GM23338 (cell line): ENCODE data around the gene PCBP2. TPM values are rescaled to one million over a fixed set of nuclear protein-coding genes. Genes with fewer than 3 reads are reported as not detected.

Experiments used
- ATAC-seq: fragments of 200-7000 bp; cut with Tn5 transposase; 3 replicates; pipeline ENCODE4 v1.9.1; 2020
- DNase-seq: peaks from one replicate; pipeline ENCODE4 v3.0.0-alpha.2; 2015; ENCODE audit warnings: low spot score
- H2AFZ ChIP-seq: fragments of 200-600 bp; sonication (generic); 2 replicates; pipeline ENCODE4 v1.8.0; 2016; ENCODE audit warnings: antibody characterized with exemption, mild to moderate bottlenecking, moderate library complexity
- H3F3A ChIP-seq: fragments of 200-600 bp; sonication (generic); replicated peaks from 2 replicates; pipeline ENCODE4 v1.8.0; 2017; ENCODE audit warnings: antibody characterized with exemption, mixed run types, low read depth
- H3K27ac ChIP-seq: fragments of 200-600 bp; sonication (generic); 2 replicates; pipeline ENCODE4 v1.6.1; 2016; ENCODE audit warnings: low read depth
- H3K27me3 ChIP-seq: fragments of 200-600 bp; sonication (generic); 2 replicates; pipeline ENCODE4 v1.8.0; 2016; ENCODE audit warnings: mild to moderate bottlenecking, mixed run types, moderate library complexity; ENCODE audit not compliant: insufficient read depth
- H3K36me3 ChIP-seq: fragments of 200-600 bp; sonication (generic); 2 replicates; pipeline ENCODE4 v1.8.0; 2016; ENCODE audit warnings: mild to moderate bottlenecking; ENCODE audit not compliant: insufficient read depth
- H3K4me1 ChIP-seq: fragments of 200-600 bp; sonication (generic); 2 replicates; pipeline ENCODE4 v1.8.0; 2016; ENCODE audit warnings: mild to moderate bottlenecking, moderate library complexity; ENCODE audit not compliant: insufficient read depth
- H3K4me2 ChIP-seq: fragments of 200-600 bp; sonication (generic); 2 replicates; pipeline ENCODE4 v1.7.1; 2017; ENCODE audit warnings: mixed run types
- H3K4me3 ChIP-seq: fragments of 200-600 bp; sonication (generic); 2 replicates; pipeline ENCODE4 v1.6.1; 2016; ENCODE audit warnings: mixed run types
- H3K79me2 ChIP-seq: fragments of 200-600 bp; sonication (generic); replicated peaks from 2 replicates; pipeline ENCODE4 v1.8.0; 2017; ENCODE audit warnings: mild to moderate bottlenecking; ENCODE audit not compliant: insufficient read depth
- H3K9me2 ChIP-seq: fragments of 200-600 bp; sonication (generic); 2 replicates; pipeline ENCODE4 v1.8.0; 2017; ENCODE audit not compliant: insufficient read depth
- H4K20me1 ChIP-seq: fragments of 200-600 bp; sonication (generic); replicated peaks from 2 replicates; pipeline ENCODE4 v1.8.0; 2017; ENCODE audit warnings: mild to moderate bottlenecking; ENCODE audit not compliant: insufficient read depth
- H3K27ac Mint-ChIP-seq: 2 replicates; pipeline ENCODE4 v1.8.0; 2020; ENCODE audit warnings: inconsistent platforms, mild to moderate bottlenecking, moderate library complexity, mixed read lengths
- H3K27me3 Mint-ChIP-seq: 3 replicates; pipeline ENCODE4 v1.8.0; 2022; ENCODE audit warnings: low read depth, mild to moderate bottlenecking, moderate library complexity, mixed read lengths, inconsistent platforms; ENCODE audit not compliant: insufficient read depth, poor library complexity
- H3K36me3 Mint-ChIP-seq: 3 replicates; pipeline ENCODE4 v1.8.0; 2021; ENCODE audit warnings: low read depth, mild to moderate bottlenecking, inconsistent platforms, moderate library complexity, mixed read lengths
- H3K4me1 Mint-ChIP-seq: 3 replicates; pipeline ENCODE4 v1.8.0; 2020; ENCODE audit warnings: mild to moderate bottlenecking, inconsistent platforms, mixed read lengths
- H3K4me3 Mint-ChIP-seq: 3 replicates; pipeline ENCODE4 v1.8.0; 2021; ENCODE audit warnings: moderate library complexity, mild to moderate bottlenecking, inconsistent platforms, mixed read lengths
- H3K9me3 Mint-ChIP-seq: 3 replicates; pipeline ENCODE4 v1.8.0; 2020; ENCODE audit warnings: moderate library complexity, mild to moderate bottlenecking, inconsistent platforms, mixed read lengths
- CTCF ChIP-seq, 2 experiments: fragments of 200-600 bp in 1 of 2; sonication (generic) in 1 of 2; conservative IDR thresholded peaks; 2 replicates each; pipeline versions ENCODE4 v1.5.1 to v1.6.1; 2016 to 2017; ENCODE audit warnings: antibody characterized with exemption in 2 of 2, low read depth in 2 of 2, mild to moderate bottlenecking in 2 of 2, moderate library complexity in 1 of 2
- EZH2 ChIP-seq: fragments of 200-600 bp; sonication (generic); IDR thresholded peaks from one replicate; pipeline ENCODE4 v1.8.0; 2017; ENCODE audit warnings: antibody characterized with exemption, mild to moderate bottlenecking, low read depth; ENCODE audit not compliant: unreplicated experiment
- EZH2phosphoT487 ChIP-seq: fragments of 200-600 bp; sonication (generic); IDR thresholded peaks from one replicate; pipeline ENCODE4 v1.8.1; 2018; ENCODE audit warnings: antibody characterized with exemption; ENCODE audit not compliant: unreplicated experiment
- JUNB ChIP-seq: IDR thresholded peaks from one replicate; pipeline ENCODE4 v1.6.1; 2016; ENCODE audit warnings: antibody characterized with exemption; ENCODE audit not compliant: unreplicated experiment
- NANOG ChIP-seq: IDR thresholded peaks from 2 replicates; pipeline ENCODE4 v1.6.1; 2016; ENCODE audit warnings: antibody characterized with exemption, borderline replicate concordance
- POLR2AphosphoS5 ChIP-seq: IDR thresholded peaks from 2 replicates; pipeline ENCODE4 v1.6.1; 2016; ENCODE audit warnings: antibody characterized with exemption, low read depth
- REST ChIP-seq: IDR thresholded peaks from one replicate; pipeline ENCODE4 v1.6.1; 2018; ENCODE audit warnings: antibody characterized with exemption; ENCODE audit not compliant: unreplicated experiment
- STAT1 ChIP-seq: IDR thresholded peaks from one replicate; pipeline ENCODE4 v1.6.1; 2016; ENCODE audit warnings: antibody characterized with exemption; ENCODE audit not compliant: unreplicated experiment
- ZNF114 ChIP-seq: fragments of 250-450 bp; sonication (Bioruptor Pico); IDR thresholded peaks from 2 replicates; pipeline ENCODE4 v1.5.0; 2020; ENCODE audit warnings: mild to moderate bottlenecking, moderate library complexity
- ZNF331 ChIP-seq: fragments of 250-450 bp; sonication (Bioruptor Pico); IDR thresholded peaks from 2 replicates; pipeline ENCODE4 v1.5.0; 2020; ENCODE audit warnings: low read depth, mild to moderate bottlenecking, moderate library complexity
- polyA plus RNA-seq: library from polyadenylated mRNA; unstranded; fragments of >200 nt; fragmentation: Nextera tagmentation; extraction: Ambion mirVana; gene quantifications from 2 replicates; pipeline ENCODE4 v1.2.1, GENCODE V29; 2016
- total RNA-seq: library from RNA; depleted of rRNA; stranded (reverse); fragments of >200 nt; shearing (Covaris generic); gene quantifications from 2 replicates; pipeline ENCODE4 v1.2.3, GENCODE V29; 2014
- TF ChIP-seq, protein P1 (sequence below): IDR thresholded peaks from 2 replicates; pipeline ENCODE4 v1.6.1; 2016; ENCODE audit warnings: antibody characterized with exemption

The PCBP2 gene
- total and polyA plus RNA-seq, 2 experiments from 2014 or later: 397 to 676 TPM

DNA sequence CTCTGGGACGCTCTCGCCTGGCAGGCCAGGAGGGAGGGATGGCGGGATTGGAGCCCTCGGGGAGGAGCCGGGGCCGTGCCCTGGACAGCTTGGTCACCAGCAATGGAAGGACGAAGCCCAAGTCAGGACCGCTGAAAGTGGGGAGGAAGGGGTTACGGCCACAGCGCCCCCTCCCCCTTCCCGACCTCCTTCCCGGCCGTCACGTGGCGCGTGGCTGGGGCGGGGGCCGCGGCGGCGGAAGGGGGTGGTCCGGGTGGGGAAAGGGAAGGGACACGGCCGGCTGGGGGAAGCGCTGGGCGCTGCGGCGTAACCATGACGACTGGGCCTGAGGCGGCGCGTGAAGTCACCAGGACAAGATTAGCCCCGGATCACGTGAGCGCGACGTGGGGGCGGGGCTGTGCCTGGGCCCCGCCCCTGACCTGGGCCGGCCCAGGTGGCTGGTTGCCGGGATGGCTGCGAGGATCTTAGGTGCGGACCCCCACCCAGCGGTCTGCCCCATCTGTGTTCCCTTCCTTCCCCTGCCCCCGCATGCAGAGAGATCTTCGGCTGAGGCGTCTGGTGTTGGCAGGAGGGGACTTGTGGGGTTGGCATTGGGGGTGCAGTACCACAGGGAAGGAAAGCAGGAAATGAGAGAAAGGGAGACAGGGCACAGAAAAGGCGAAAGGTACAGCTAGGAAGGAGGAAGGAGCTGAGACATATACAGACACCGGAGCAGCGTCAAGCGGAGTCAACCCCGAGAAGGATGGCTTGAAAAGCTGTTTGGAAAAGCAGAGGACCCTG lies 41.1 kb downstream of the PCBP2 start:
- Histone ChIP-seq H4K20me1 (peaks cover 8% of the 10 kb centered on the region; the same call in 1 of the 2 replicates), H3K36me3 (no peaks in the 10 kb centered on the region), H3K79me2 (peaks cover 12% of the 10 kb centered on the region; the same call in 1 of the 2 replicates), H3F3A (peaks cover 9% of the 10 kb centered on the region; the same call in 1 of the 2 replicates), H3K27ac (peak overlapping the region; percentile 91), H2AFZ (peak overlapping the region; percentile 92), H3K4me1 (peaks cover 28% of the 10 kb centered on the region), H3K4me3 (peak overlapping the region; percentile 82), H3K27me3 (no peaks in the 10 kb centered on the region), H3K4me2 (peak overlapping the region; percentile 98), H3K9me2 (no peaks in the 10 kb centered on the region)
- Mint-ChIP-seq H3K27me3 (peaks cover 10% of the 10 kb centered on the region), H3K4me1 (peaks cover 48% of the 10 kb centered on the region), H3K27ac (peak overlapping the region; percentile 95), H3K9me3 (no peaks in the 10 kb centered on the region; the same call in 2 of the 3 replicates), H3K4me3 (peak overlapping the region; percentile 92), H3K36me3 (peaks cover 3% of the 10 kb centered on the region; the same call in 2 of the 3 replicates)
- TF ChIP-seq, protein P1, sequence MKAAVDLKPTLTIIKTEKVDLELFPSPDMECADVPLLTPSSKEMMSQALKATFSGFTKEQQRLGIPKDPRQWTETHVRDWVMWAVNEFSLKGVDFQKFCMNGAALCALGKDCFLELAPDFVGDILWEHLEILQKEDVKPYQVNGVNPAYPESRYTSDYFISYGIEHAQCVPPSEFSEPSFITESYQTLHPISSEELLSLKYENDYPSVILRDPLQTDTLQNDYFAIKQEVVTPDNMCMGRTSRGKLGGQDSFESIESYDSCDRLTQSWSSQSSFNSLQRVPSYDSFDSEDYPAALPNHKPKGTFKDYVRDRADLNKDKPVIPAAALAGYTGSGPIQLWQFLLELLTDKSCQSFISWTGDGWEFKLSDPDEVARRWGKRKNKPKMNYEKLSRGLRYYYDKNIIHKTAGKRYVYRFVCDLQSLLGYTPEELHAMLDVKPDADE: peak; percentile 34
- no peak for TF ChIP-seq JUNB
- peak; percentile 65 for TF ChIP-seq POLR2AphosphoS5
- TF ChIP-seq ZNF331 (CRISPR knock-in tag): no peak
- ATAC-seq (peak; percentile 75), DNase-seq (peak; percentile 97)

- Mint-ChIP-seq H3K4me1 (peaks cover 56% of the 10 kb centered on the region), H3K4me3 (peak overlapping the region; percentile 92), H3K27me3 (peaks cover 17% of the 10 kb centered on the region), H3K9me3 (peaks cover 2% of the 10 kb centered on the region; the same call in 2 of the 3 replicates), H3K27ac (peak overlapping the region; percentile 95), H3K36me3 (peaks cover 3% of the 10 kb centered on the region; the same call in 2 of the 3 replicates)
- Histone ChIP-seq H2AFZ (peak overlapping the region; percentile 92), H3F3A (peaks cover 9% of the 10 kb centered on the region; the same call in 1 of the 2 replicates), H3K4me3 (peak overlapping the region; percentile 82), H3K36me3 (no peaks in the 10 kb centered on the region), H3K9me2 (no peaks in the 10 kb centered on the region), H3K27me3 (no peaks in the 10 kb centered on the region), H3K4me2 (peak overlapping the region; percentile 98), H4K20me1 (peaks cover 8% of the 10 kb centered on the region; the same call in 1 of the 2 replicates), H3K4me1 (peaks cover 35% of the 10 kb centered on the region), H3K27ac (peak overlapping the region; percentile 88), H3K79me2 (peaks cover 17% of the 10 kb centered on the region; the same call in 1 of the 2 replicates)
- peak; percentile 40 for DNase-seq
- TF ChIP-seq EZH2 (no peak), EZH2phosphoT487 (no peak), CTCF (conservative IDR thresholded peaks at IDR 0.05; ENCODE audit: low read depth in 2 of 2) (peak in 1 of 2 experiments; percentile 26; a peak in 1 of 4 replicates), REST (no peak), ZNF114 (CRISPR knock-in tag) (no peak), NANOG (no peak), STAT1 (no peak)
- TF ChIP-seq, protein P1: no peak
- ATAC-seq: no peak
Measured at GRCh38 chr12:53493610-53494391, 41.9 kb downstream of the PCBP2 start.
